ENCODE measurements around the gene HUWE1. TPM values are rescaled to one million over a fixed set of nuclear protein-coding genes. Genes with fewer than 3 reads are reported as not detected.

The HUWE1 gene
- total RNA-seq, 2 experiments from 2014 or later = 235 to 251 TPM

GRCh38 chrX:53587795-53588420 lies 98.6 kb downstream of the HUWE1 start:
- H3K27ac Mint-ChIP-seq = no peak overlapping the region
- no peak for DNase-seq
- CTCF ChIA-PET = interaction anchor here (0.6 kb wide), 1 partner anchor 212 kb away, joined by 3 read pairs; no protein-coding TSS in a partner anchor
- peaks cover 62% of the 10 kb centered on the region for H3K36me3 Mint-ChIP-seq (ENCODE audit: low read depth)
- POLR2A ChIA-PET = no interaction called here
- H3K9me3 Mint-ChIP-seq = no peaks in the 10 kb centered on the region
- no peaks in the 10 kb centered on the region for H3K4me1 Mint-ChIP-seq
- H3K4me3 Mint-ChIP-seq = no peak overlapping the region
- H3K27me3 Mint-ChIP-seq = no peaks in the 10 kb centered on the region

- CTCF ChIA-PET = no interaction called here
- POLR2A ChIA-PET = no interaction called here
- Mint-ChIP-seq H3K27me3 (no peaks in the 10 kb centered on the region), H3K27ac (no peak overlapping the region), H3K36me3 (ENCODE audit: low read depth) (peaks cover 56% of the 10 kb centered on the region), H3K9me3 (no peaks in the 10 kb centered on the region), H3K4me3 (no peak overlapping the region), H3K4me1 (no peaks in the 10 kb centered on the region)
- DNase-seq = no peak
Measured at GRCh38 chrX:53584891-53585290, 101.6 kb downstream of the HUWE1 start.

DNA sequence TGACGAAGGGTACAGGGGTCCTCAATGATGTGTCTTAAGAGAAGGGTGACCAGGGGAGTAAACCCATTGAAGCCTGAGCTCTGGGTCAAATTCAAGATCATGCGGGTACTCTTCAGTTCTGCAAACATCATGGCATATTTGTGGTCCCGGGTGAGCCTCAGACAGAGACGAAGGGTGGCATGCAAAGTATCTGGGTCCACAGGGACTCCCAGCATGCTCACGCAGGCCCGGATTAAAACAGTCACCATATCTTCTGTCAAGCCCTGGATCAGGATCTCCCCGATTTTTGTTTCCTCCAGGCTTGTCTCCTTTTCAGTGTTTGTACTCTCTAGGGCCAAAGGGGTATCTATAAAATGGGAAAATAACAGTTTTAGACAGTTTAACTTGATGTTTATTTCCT lies 102.9 kb downstream of the HUWE1 start:
- no peak for DNase-seq
- H3K27me3 Mint-ChIP-seq = no peaks in the 10 kb centered on the region
- no peak overlapping the region for H3K4me3 Mint-ChIP-seq
- H3K9me3 Mint-ChIP-seq = no peaks in the 10 kb centered on the region
- peaks cover 44% of the 10 kb centered on the region for H3K36me3 Mint-ChIP-seq (ENCODE audit: low read depth)
- POLR2A ChIA-PET = no interaction called here
- H3K4me1 Mint-ChIP-seq = no peaks in the 10 kb centered on the region
- CTCF ChIA-PET = no interaction called here
- no peak overlapping the region for H3K27ac Mint-ChIP-seq

DNA sequence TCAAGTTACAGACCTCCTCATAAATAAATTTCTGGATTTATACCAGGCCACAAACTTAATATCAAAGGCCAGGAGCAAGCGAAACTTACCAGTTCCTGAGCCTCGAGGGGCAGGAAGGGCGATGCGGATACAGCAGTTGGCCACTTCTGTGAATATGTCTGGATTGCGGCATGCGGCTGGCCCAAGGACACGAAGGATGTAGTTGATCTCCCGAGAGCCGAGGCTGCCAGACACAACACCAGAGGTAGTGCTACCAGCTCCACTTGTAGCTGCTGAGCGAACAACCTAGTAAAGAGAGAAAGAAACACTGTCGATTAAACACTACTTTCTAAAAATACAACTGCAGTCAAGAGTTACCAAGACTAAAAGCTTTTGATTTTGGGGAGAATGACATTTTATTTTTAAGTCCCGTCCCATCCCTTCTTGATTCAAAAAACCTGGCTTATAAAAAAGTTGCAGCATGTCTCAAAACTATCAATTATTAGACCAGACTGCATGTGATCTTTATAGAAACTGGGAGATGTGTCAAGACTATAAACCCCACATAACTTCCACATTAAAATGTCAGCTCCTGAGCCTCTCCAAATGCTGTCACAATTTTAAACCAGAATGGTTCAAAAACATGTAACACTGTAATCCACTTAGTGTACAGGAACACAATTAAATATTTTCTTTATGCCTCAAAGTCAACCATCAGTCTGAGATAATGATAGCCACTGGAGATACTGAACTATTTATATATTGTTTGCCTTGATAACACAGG lies 105.6 kb downstream of the HUWE1 start:
- no peaks in the 10 kb centered on the region for H3K4me1 Mint-ChIP-seq
- H3K4me3 Mint-ChIP-seq = no peak overlapping the region
- DNase-seq = no peak
- H3K36me3 Mint-ChIP-seq (ENCODE audit: low read depth) = peaks cover 34% of the 10 kb centered on the region
- H3K9me3 Mint-ChIP-seq = no peaks in the 10 kb centered on the region
- ChIA-PET POLR2A (no interaction called here), CTCF (interaction anchor here (0.5 to 0.9 kb wide), 3 partner anchors 14 to 43 kb away, joined by 3 to 5 read pairs (median 3); no protein-coding TSS in a partner anchor)
- H3K27ac Mint-ChIP-seq = no peak overlapping the region
- no peaks in the 10 kb centered on the region for H3K27me3 Mint-ChIP-seq

- H3K36me3 Mint-ChIP-seq (ENCODE audit: low read depth) = peaks cover 44% of the 10 kb centered on the region
- H3K27me3 Mint-ChIP-seq = no peaks in the 10 kb centered on the region
- DNase-seq = no peak
- H3K4me1 Mint-ChIP-seq = no peaks in the 10 kb centered on the region
- CTCF ChIA-PET = interaction anchor here (0.6 to 1.1 kb wide), 2 partner anchors 57 to 71 kb away, joined by 7 read pairs; no protein-coding TSS in a partner anchor
- H3K4me3 Mint-ChIP-seq = no peak overlapping the region
- no peaks in the 10 kb centered on the region for H3K9me3 Mint-ChIP-seq
- H3K27ac Mint-ChIP-seq = no peak overlapping the region
- POLR2A ChIA-PET = no interaction called here
Measured at GRCh38 chrX:53571494-53571893, 115.0 kb downstream of the HUWE1 start.

DNA sequence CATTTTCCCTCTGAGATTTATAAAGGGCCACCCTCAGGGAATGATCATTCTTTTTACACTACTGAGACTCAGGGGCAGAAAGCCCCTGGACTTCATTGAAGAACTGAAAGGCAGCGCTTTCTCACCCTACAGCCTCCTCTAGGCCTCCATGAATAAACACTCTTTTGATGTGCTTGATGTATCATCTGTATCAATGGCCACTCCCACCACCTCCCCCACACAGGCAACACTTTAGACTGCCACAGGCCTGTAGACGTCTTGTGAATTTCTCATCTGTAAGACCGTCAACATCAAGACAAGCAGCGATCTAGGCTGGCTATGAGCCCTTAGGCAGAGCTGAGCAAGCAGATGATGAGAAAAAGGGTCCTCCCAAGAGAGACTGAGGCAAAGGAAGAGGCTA lies 123.2 kb downstream of the HUWE1 start:
- Mint-ChIP-seq H3K36me3 (ENCODE audit: low read depth) (peaks cover 70% of the 10 kb centered on the region), H3K4me1 (no peaks in the 10 kb centered on the region), H3K9me3 (no peaks in the 10 kb centered on the region), H3K27me3 (no peaks in the 10 kb centered on the region), H3K4me3 (no peak overlapping the region), H3K27ac (no peak overlapping the region)
- DNase-seq = no peak
- CTCF ChIA-PET = no interaction called here
- POLR2A ChIA-PET = no interaction called here

GRCh38 chrX:53561912-53562311 lies 124.6 kb downstream of the HUWE1 start:
- H3K9me3 Mint-ChIP-seq = no peaks in the 10 kb centered on the region
- ChIA-PET POLR2A (no interaction called here), CTCF (no interaction called here)
- no peak overlapping the region for H3K27ac Mint-ChIP-seq
- peaks cover 75% of the 10 kb centered on the region for H3K36me3 Mint-ChIP-seq (ENCODE audit: low read depth)
- H3K4me3 Mint-ChIP-seq = no peak overlapping the region
- H3K4me1 Mint-ChIP-seq = no peaks in the 10 kb centered on the region
- no peak for DNase-seq
- no peaks in the 10 kb centered on the region for H3K27me3 Mint-ChIP-seq

DNA sequence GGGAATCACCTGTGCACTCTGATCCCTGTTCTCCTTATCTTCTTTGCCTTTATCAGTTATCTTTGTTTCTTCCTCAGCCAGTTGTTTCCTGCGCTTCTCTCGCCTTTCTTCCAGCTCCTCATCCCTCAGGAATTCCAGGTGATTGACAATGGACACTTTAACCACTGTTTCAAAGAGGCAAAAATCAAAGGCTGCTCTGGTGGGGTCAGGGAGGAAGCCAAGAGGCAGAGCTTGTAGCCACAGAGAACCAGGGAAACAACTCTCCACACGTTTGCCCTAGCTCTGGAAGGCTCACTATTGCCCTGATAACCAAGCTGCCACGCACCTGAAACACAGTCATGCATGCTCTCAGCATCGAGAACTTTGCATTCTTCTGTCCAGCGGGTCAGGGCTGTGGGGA lies 127.9 kb downstream of the HUWE1 start:
- no peak overlapping the region for H3K4me3 Mint-ChIP-seq
- ChIA-PET POLR2A (no interaction called here), CTCF (no interaction called here)
- no peaks in the 10 kb centered on the region for H3K4me1 Mint-ChIP-seq
- no peaks in the 10 kb centered on the region for H3K27me3 Mint-ChIP-seq
- peaks cover 69% of the 10 kb centered on the region for H3K36me3 Mint-ChIP-seq (ENCODE audit: low read depth)
- no peak for DNase-seq
- no peaks in the 10 kb centered on the region for H3K9me3 Mint-ChIP-seq
- H3K27ac Mint-ChIP-seq = peak overlapping the region; percentile 57

- peaks cover 60% of the 10 kb centered on the region for H3K36me3 Mint-ChIP-seq (ENCODE audit: low read depth)
- DNase-seq = no peak
- ChIA-PET POLR2A (no interaction called here), CTCF (no interaction called here)
- no peak overlapping the region for H3K27ac Mint-ChIP-seq
- no peaks in the 10 kb centered on the region for H3K4me1 Mint-ChIP-seq
- H3K9me3 Mint-ChIP-seq = no peaks in the 10 kb centered on the region
- no peaks in the 10 kb centered on the region for H3K27me3 Mint-ChIP-seq
- H3K4me3 Mint-ChIP-seq = no peak overlapping the region
Measured at GRCh38 chrX:53556868-53557267, 129.7 kb downstream of the HUWE1 start.

GRCh38 chrX:53550756-53551463 lies 135.6 kb downstream of the HUWE1 start:
- Mint-ChIP-seq H3K36me3 (ENCODE audit: low read depth) (peaks cover 47% of the 10 kb centered on the region), H3K27ac (no peak overlapping the region), H3K27me3 (no peaks in the 10 kb centered on the region), H3K4me3 (no peak overlapping the region), H3K4me1 (no peaks in the 10 kb centered on the region), H3K9me3 (no peaks in the 10 kb centered on the region)
- ChIA-PET POLR2A (no interaction called here), CTCF (no interaction called here)
- DNase-seq = no peak

DNA sequence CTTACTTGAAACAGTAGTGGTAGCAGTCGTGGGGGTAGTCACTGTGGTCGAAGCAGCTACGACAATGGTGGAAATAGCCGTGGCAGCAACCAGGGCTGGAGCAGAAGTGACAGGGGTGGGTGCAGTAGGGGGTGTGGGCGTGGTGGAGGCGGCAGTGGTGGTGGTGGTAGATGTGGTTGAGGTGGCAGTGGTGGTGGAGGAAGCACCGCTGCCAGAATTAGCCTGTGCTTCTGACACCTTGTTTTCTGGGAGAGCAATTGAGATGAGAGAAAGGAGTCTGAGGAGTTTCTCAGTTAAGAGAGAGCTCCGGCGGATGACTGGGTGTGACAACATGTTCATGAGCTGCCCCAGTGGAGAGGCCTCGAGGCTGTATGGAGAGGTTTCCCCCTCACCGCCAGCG lies 138.9 kb downstream of the HUWE1 start:
- H3K9me3 Mint-ChIP-seq = no peaks in the 10 kb centered on the region
- H3K27me3 Mint-ChIP-seq = no peaks in the 10 kb centered on the region
- no peaks in the 10 kb centered on the region for H3K4me1 Mint-ChIP-seq
- ChIA-PET POLR2A (no interaction called here), CTCF (no interaction called here)
- peaks cover 47% of the 10 kb centered on the region for H3K36me3 Mint-ChIP-seq (ENCODE audit: low read depth)
- DNase-seq = no peak
- peak overlapping the region; percentile 41 for H3K27ac Mint-ChIP-seq
- no peak overlapping the region for H3K4me3 Mint-ChIP-seq

DNA sequence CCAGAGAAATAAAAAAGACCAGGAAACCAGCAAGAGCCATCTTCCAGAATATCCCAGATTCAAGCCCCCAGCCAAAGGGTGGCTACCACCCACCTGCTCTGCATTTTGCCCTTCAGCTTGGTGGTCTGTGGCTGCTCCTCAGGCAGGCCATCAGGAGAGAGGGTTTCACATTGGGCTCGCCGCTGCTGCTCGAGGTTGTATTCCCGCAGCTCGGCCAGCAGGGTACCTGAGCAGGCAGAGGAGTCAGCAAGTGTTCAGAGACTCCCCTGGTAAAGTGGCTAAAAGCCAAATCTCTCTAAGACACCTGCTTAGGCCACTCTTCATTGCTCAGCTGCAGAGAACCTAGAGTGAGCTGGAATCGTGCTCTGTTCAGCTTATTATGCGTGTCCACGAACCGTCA lies 141.6 kb downstream of the HUWE1 start:
- Mint-ChIP-seq H3K9me3 (no peaks in the 10 kb centered on the region), H3K4me1 (no peaks in the 10 kb centered on the region), H3K4me3 (no peak overlapping the region), H3K27ac (no peak overlapping the region), H3K27me3 (no peaks in the 10 kb centered on the region), H3K36me3 (ENCODE audit: low read depth) (peaks cover 43% of the 10 kb centered on the region)
- DNase-seq = no peak
- POLR2A ChIA-PET = no interaction called here
- CTCF ChIA-PET = no interaction called here

- ChIA-PET POLR2A (no interaction called here), CTCF (interaction anchor here (1.0 kb wide), 1 partner anchor 54 kb away, joined by 3 read pairs; no protein-coding TSS in a partner anchor)
- no peak overlapping the region for H3K4me3 Mint-ChIP-seq
- H3K9me3 Mint-ChIP-seq = no peaks in the 10 kb centered on the region
- H3K4me1 Mint-ChIP-seq = no peaks in the 10 kb centered on the region
- no peaks in the 10 kb centered on the region for H3K27me3 Mint-ChIP-seq
- H3K27ac Mint-ChIP-seq = no peak overlapping the region
- peaks cover 54% of the 10 kb centered on the region for H3K36me3 Mint-ChIP-seq (ENCODE audit: low read depth)
- DNase-seq = no peak
Measured at GRCh38 chrX:53538781-53539180, 147.7 kb downstream of the HUWE1 start.
